ENCODE measurements around the gene KLHL35.
A peak's percentile ranks its signal among the peaks of the same experiment; 100 is the strongest.

KLHL35 gene

GRCh38 chr11:75432911-75433321, at the start of gene KLHL35:
Gene KLHL35, minus strand, starts transcription at chr11:75433203. Its CDS starts 2,574 bp downstream, at chr11:75430629.
- DNase-seq, result no peak

- peak; percentile 49 for DNase-seq
These were observed 49.1 kb upstream of the KLHL35 start for GRCh38 chr11:75481922-75482606.

GRCh38 chr11:75481223-75481921, 48.4 kb upstream of the KLHL35 start:
- no peak for DNase-seq

- DNase-seq, result no peak
These were observed 47.5 kb upstream of the KLHL35 start for GRCh38 chr11:75480185-75481175.

GRCh38 chr11:75479597-75480145, 46.7 kb upstream of the KLHL35 start:
- DNase-seq, result no peak

- no peak for DNase-seq
These were observed 46.0 kb upstream of the KLHL35 start for GRCh38 chr11:75478783-75479596.

GRCh38 chr11:75477614-75477935, 44.6 kb upstream of the KLHL35 start:
- DNase-seq, result no peak

GRCh38 chr11:75476739-75477613, 44.0 kb upstream of the KLHL35 start:
- no peak for DNase-seq

GRCh38 chr11:75475767-75476650, 43.0 kb upstream of the KLHL35 start:
- peak; percentile 23 for DNase-seq

GRCh38 chr11:75474878-75475766, 42.1 kb upstream of the KLHL35 start:
- DNase-seq, result peak; percentile 33

GRCh38 chr11:75474240-75474639, 41.2 kb upstream of the KLHL35 start:
- DNase-seq, result peak; percentile 33

GRCh38 chr11:75473684-75474083, 40.7 kb upstream of the KLHL35 start:
- DNase-seq, result no peak

- no peak for DNase-seq
These were observed 39.2 kb upstream of the KLHL35 start for GRCh38 chr11:75472081-75472732.

- no peak for DNase-seq
These were observed 38.4 kb upstream of the KLHL35 start for GRCh38 chr11:75471176-75471973.

GRCh38 chr11:75470476-75471080, 37.6 kb upstream of the KLHL35 start:
- DNase-seq, result no peak

- no peak for DNase-seq
These were observed 36.9 kb upstream of the KLHL35 start for GRCh38 chr11:75469785-75470405.

All from inflammatory macrophage treated with lipopolysaccharide for 4 hours (primary cell).